MM.1S (cell line): ENCODE data around the gene NMNAT3.

Experiments used
- DNase-seq: peaks from one replicate; pipeline ENCODE4 v3.0.0-alpha.2; 2015
- H2AFZ ChIP-seq: fragments of 300-600 bp; sonication (generic); 2 replicates; pipeline ENCODE4 v1.6.0; 2016; ENCODE audit warnings: antibody characterized with exemption, low read length
- H3F3A ChIP-seq: fragments of 300-600 bp; sonication (generic); 2 replicates; pipeline ENCODE4 v1.6.1; 2016; ENCODE audit warnings: mild to moderate bottlenecking, antibody characterized with exemption, low read length, moderate library complexity, mixed read lengths; ENCODE audit not compliant: insufficient read depth
- H3K27ac ChIP-seq: fragments of 300-600 bp; sonication (generic); 2 replicates; pipeline ENCODE4 v1.5.1; 2016; ENCODE audit warnings: mild to moderate bottlenecking, low read length
- H3K27me3 ChIP-seq: fragments of 300-600 bp; sonication (generic); replicated peaks from 2 replicates; pipeline ENCODE4 v1.6.0; 2016; ENCODE audit warnings: low read length; ENCODE audit not compliant: insufficient read depth
- H3K36me3 ChIP-seq: fragments of 300-600 bp; sonication (generic); replicated peaks from 2 replicates; pipeline ENCODE4 v1.6.1; 2016; ENCODE audit warnings: mild to moderate bottlenecking, low read length, mixed read lengths; ENCODE audit not compliant: insufficient read depth
- H3K4me1 ChIP-seq: fragments of 300-600 bp; sonication (generic); 2 replicates; pipeline ENCODE4 v1.6.1; 2016; ENCODE audit warnings: low read length, mixed read lengths
- H3K4me2 ChIP-seq: fragments of 300-600 bp; sonication (generic); 2 replicates; pipeline ENCODE4 v1.6.0; 2016; ENCODE audit warnings: low read depth, low read length
- H3K4me3 ChIP-seq: fragments of 300-600 bp; sonication (generic); 2 replicates; pipeline ENCODE4 v1.5.1; 2016; ENCODE audit warnings: low read length, mixed read lengths
- H3K79me2 ChIP-seq: fragments of 300-600 bp; sonication (generic); 2 replicates; pipeline ENCODE4 v1.6.1; 2016; ENCODE audit warnings: mixed run types, low read length, mixed read lengths
- H3K9ac ChIP-seq: fragments of 300-600 bp; sonication (generic); 2 replicates; pipeline ENCODE4 v1.6.1; 2016; ENCODE audit warnings: low read length, mixed read lengths
- H3K9me2 ChIP-seq: fragments of 300-600 bp; sonication (generic); replicated peaks from 2 replicates; pipeline ENCODE4 v1.6.1; 2016; ENCODE audit warnings: mild to moderate bottlenecking, low read length, mixed read lengths; ENCODE audit not compliant: insufficient read depth
- H3K9me3 ChIP-seq: fragments of 300-600 bp; sonication (generic); replicated peaks from 2 replicates; pipeline ENCODE4 v1.6.1; 2016; ENCODE audit warnings: mild to moderate bottlenecking, low read length, mixed read lengths; ENCODE audit not compliant: insufficient read depth
- H4K20me1 ChIP-seq: fragments of 300-600 bp; sonication (generic); 2 replicates; pipeline ENCODE4 v1.6.1; 2016; ENCODE audit warnings: mild to moderate bottlenecking, low read length, moderate library complexity, mixed read lengths; ENCODE audit not compliant: insufficient read depth
- EZH2 ChIP-seq: fragments of 300-600 bp; sonication (generic); optimal IDR thresholded peaks from 2 replicates; pipeline ENCODE3; 2017; ENCODE audit warnings: low read depth, mild to moderate bottlenecking, antibody characterized with exemption, low read length, mixed read lengths
- EZH2phosphoT487 ChIP-seq: fragments of 300-600 bp; sonication (generic); IDR thresholded peaks from 2 replicates; pipeline ENCODE4 v1.6.1; 2018; ENCODE audit warnings: antibody characterized with exemption, low read length
- TF ChIP-seq, protein P1 (sequence below): fragments of 300-600 bp; sonication (generic); IDR thresholded peaks from 2 replicates; pipeline ENCODE4 v1.5.1; 2016; ENCODE audit warnings: antibody characterized with exemption, low read length, mixed read lengths

The NMNAT3 gene

GRCh38 chr3:139534992-139535879, 142.5 kb downstream of the NMNAT3 start:
- Histone ChIP-seq H3K36me3 (no peaks in the 10 kb centered on the region), H3K79me2 (no peaks in the 10 kb centered on the region), H2AFZ (no peak overlapping the region), H3F3A (no peaks in the 10 kb centered on the region), H3K9me2 (no peaks in the 10 kb centered on the region), H3K4me1 (no peaks in the 10 kb centered on the region), H3K9me3 (no peaks in the 10 kb centered on the region), H3K9ac (no peak overlapping the region), H4K20me1 (no peaks in the 10 kb centered on the region), H3K4me3 (no peak overlapping the region), H3K27ac (no peak overlapping the region), H3K27me3 (no peaks in the 10 kb centered on the region), H3K4me2 (no peak overlapping the region)
- DNase-seq, result no peak
- TF ChIP-seq EZH2phosphoT487 (no peak), EZH2 (no peak)
- TF ChIP-seq, protein P1, sequence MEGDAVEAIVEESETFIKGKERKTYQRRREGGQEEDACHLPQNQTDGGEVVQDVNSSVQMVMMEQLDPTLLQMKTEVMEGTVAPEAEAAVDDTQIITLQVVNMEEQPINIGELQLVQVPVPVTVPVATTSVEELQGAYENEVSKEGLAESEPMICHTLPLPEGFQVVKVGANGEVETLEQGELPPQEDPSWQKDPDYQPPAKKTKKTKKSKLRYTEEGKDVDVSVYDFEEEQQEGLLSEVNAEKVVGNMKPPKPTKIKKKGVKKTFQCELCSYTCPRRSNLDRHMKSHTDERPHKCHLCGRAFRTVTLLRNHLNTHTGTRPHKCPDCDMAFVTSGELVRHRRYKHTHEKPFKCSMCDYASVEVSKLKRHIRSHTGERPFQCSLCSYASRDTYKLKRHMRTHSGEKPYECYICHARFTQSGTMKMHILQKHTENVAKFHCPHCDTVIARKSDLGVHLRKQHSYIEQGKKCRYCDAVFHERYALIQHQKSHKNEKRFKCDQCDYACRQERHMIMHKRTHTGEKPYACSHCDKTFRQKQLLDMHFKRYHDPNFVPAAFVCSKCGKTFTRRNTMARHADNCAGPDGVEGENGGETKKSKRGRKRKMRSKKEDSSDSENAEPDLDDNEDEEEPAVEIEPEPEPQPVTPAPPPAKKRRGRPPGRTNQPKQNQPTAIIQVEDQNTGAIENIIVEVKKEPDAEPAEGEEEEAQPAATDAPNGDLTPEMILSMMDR, result no peak

GRCh38 chr3:139534455-139534812, 143.3 kb downstream of the NMNAT3 start:
- no peak for DNase-seq
- TF ChIP-seq EZH2, result no peak
- TF ChIP-seq EZH2phosphoT487, result no peak
- TF ChIP-seq, protein P1, result no peak
- Histone ChIP-seq H3K9ac (no peak overlapping the region), H3K4me2 (no peak overlapping the region), H3K4me3 (no peak overlapping the region), H3K36me3 (no peaks in the 10 kb centered on the region), H3K27ac (no peak overlapping the region), H3K79me2 (no peaks in the 10 kb centered on the region), H3F3A (no peaks in the 10 kb centered on the region), H3K9me2 (no peaks in the 10 kb centered on the region), H3K4me1 (no peaks in the 10 kb centered on the region), H2AFZ (no peak overlapping the region), H3K27me3 (no peaks in the 10 kb centered on the region), H4K20me1 (no peaks in the 10 kb centered on the region), H3K9me3 (no peaks in the 10 kb centered on the region)

DNA sequence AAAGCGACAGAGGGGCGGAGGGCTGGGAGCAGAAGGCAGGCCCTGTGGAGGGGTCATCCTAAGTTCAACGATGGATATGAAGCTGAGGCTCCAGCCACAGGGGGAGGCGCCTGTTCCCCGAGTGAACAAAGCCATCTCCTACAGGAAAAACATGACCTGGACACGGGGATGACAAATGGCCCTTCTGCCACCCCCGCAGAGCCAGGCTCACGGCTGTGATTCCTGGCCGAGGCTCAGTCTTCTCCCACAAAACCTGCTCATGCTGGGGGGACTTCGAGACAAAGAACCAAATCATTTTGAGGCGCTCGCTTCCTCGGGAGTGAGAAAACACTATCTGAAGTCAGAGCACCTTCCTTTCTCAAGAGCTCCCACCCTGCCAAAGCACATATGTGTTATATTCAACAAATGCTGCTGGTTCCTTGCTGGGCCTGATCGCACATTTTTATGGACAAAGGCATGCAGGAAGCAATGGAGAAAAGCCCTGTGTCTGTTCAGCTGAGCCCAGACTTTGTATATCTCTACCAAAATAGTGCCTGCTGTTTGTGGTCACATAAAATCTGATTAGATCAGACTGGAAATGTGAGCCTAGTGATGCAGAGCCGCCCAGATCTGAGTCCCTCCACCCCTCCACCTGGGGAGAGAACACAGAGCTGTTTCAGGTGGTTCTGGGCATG, 143.9 kb downstream of the NMNAT3 start:
- Histone ChIP-seq H3K4me2 (no peak overlapping the region), H3F3A (no peaks in the 10 kb centered on the region)
- DNase-seq, result no peak

More for the DNA sequence above, 143.9 kb downstream of the NMNAT3 start:
- Histone ChIP-seq H2AFZ (no peak overlapping the region), H3K36me3 (no peaks in the 10 kb centered on the region), H3K27me3 (no peaks in the 10 kb centered on the region), H3K27ac (no peak overlapping the region), H3K4me3 (no peak overlapping the region), H4K20me1 (no peaks in the 10 kb centered on the region), H3K79me2 (no peaks in the 10 kb centered on the region), H3K4me1 (no peaks in the 10 kb centered on the region), H3K9me2 (no peaks in the 10 kb centered on the region), H3K9ac (no peak overlapping the region), H3K9me3 (no peaks in the 10 kb centered on the region)
- TF ChIP-seq EZH2 (no peak), EZH2phosphoT487 (no peak)
- TF ChIP-seq, protein P1, result no peak
